OCI-LY3 (cell line): ENCODE data around the gene NEXMIF.

Source experiments
- H2AFZ ChIP-seq: fragments of 200-600, 300-600 bp; shearing (Covaris generic); 2 replicates; pipeline ENCODE4 v1.6.0; 2014; ENCODE audit warnings: antibody characterized with exemption, low read depth, low read length
- H3K27ac ChIP-seq: fragments of 200-600, 300-600 bp; sonication (generic); 2 replicates; pipeline ENCODE4 v1.5.1; 2014; ENCODE audit warnings: mild to moderate bottlenecking, low read length, moderate library complexity, mixed read lengths
- H3K27me3 ChIP-seq: fragments of 200-600, 300-600 bp; sonication (generic); 2 replicates; pipeline ENCODE4 v1.6.1; 2014; ENCODE audit warnings: low read depth, low read length, mixed read lengths
- H3K36me3 ChIP-seq: fragments of 200-600, 300-600 bp; sonication (generic); replicated peaks from 2 replicates; pipeline ENCODE3; 2014; ENCODE audit warnings: low read depth, low read length, mixed read lengths
- H3K4me1 ChIP-seq: fragments of 300-600, 200-600 bp; sonication (generic); 2 replicates; pipeline ENCODE4 v1.6.1; 2014; ENCODE audit warnings: low read length, mixed read lengths
- H3K4me2 ChIP-seq: fragments of 200-600, 300-600 bp; sonication (generic); 2 replicates; pipeline ENCODE4 v1.6.1; 2014; ENCODE audit warnings: low read length, mixed read lengths
- H3K4me3 ChIP-seq: fragments of 300-600, 200-600 bp; sonication (generic); 2 replicates; pipeline ENCODE4 v1.5.1; 2014; ENCODE audit warnings: antibody characterized with exemption, mild to moderate bottlenecking, low read length, moderate library complexity
- H3K79me2 ChIP-seq: fragments of 300-600, 200-600 bp; shearing (Covaris generic); 2 replicates; pipeline ENCODE4 v1.6.1; 2014; ENCODE audit warnings: mild to moderate bottlenecking, low read length, mixed read lengths
- H3K9ac ChIP-seq: fragments of 300-600, 200-600 bp; shearing (Covaris generic); 2 replicates; pipeline ENCODE4 v1.6.0; 2014; ENCODE audit warnings: mild to moderate bottlenecking, low read length, moderate library complexity
- H3K9me3 ChIP-seq: fragments of 200-600, 300-600 bp; shearing (Covaris generic); 2 replicates; pipeline ENCODE4 v1.6.1; 2014; ENCODE audit warnings: low read length, mixed read lengths; ENCODE audit not compliant: insufficient read depth
- H4K20me1 ChIP-seq: fragments of 200-600, 300-600 bp; sonication (generic); 2 replicates; pipeline ENCODE4 v1.6.1; 2016; ENCODE audit warnings: low read length, mixed read lengths; ENCODE audit not compliant: insufficient read depth
- EZH2phosphoT487 ChIP-seq: fragments of 200-600 bp; shearing (Covaris generic); IDR thresholded peaks from 2 replicates; pipeline ENCODE4 v1.6.1; 2018; ENCODE audit warnings: antibody characterized with exemption, mixed run types, low read depth
- TF ChIP-seq, protein P1 (sequence below): fragments of 200-600, 300-600 bp; sonication (generic); IDR thresholded peaks from 2 replicates; pipeline ENCODE4 v1.5.1; 2014; ENCODE audit warnings: antibody characterized with exemption, low read length, low read depth

NEXMIF gene

DNA sequence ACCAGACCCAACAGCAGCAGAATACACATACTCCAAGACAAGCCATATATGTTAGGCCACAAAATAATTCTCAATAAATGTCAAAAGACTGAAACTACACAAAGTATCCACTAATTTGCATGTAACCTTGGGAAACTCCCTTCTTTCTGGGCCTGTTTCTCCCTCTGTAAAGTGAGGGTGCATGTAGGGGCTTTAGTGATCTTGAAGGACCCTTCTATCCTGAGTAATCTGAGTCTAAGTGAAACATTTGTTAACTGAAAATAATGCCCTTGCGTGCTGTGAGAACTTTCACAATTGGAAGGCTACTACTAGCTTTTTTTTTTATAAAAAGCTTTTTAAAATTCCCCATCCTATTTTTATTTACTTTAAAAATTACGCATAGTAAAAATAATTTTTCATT is 125.2 kb downstream of the NEXMIF start:
- 0 out of 2 replicates have a peak, but pooled peaks cover 3% of the 10 kb centered on the region for H3K4me1 ChIP-seq

DNA sequence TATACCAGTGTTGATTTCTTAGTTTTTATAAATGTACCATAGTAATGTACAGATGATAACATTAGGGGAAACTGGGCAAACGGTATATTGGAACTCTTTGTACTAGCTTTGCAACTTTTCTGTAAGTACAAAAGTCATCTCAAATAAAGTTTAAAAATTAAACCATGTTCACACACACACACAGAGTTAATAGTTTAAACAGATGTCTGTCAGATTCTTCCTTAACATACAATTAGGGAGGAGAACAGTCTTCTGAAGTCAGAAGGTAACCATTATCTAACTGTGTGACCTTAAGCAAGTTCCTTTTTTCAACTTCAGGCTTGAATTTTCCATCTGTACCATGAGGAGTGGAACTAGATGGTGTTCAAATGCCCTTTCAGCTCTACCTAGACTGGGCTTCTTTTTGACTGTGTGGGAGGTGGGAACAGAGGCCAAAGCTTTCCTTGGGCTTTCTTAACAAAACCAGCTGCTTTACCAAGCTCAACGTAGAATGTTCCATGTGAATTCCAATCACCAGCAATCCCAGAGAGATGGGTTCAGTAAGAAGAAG is 127.8 kb downstream of the NEXMIF start:
- Histone ChIP-seq H3K79me2 (no peaks in the 10 kb centered on the region), H3K36me3 (no peaks in the 10 kb centered on the region), H2AFZ (no peak overlapping the region), H4K20me1 (no peaks in the 10 kb centered on the region), H3K4me3 (no peak overlapping the region), H3K27me3 (no peaks in the 10 kb centered on the region), H3K9me3 (no peaks in the 10 kb centered on the region), H3K9ac (no peak overlapping the region), H3K4me1 (0 out of 2 replicates have a peak, but pooled peaks cover 3% of the 10 kb centered on the region), H3K27ac (no peak overlapping the region), H3K4me2 (no peak overlapping the region)
- TF ChIP-seq, protein P1, sequence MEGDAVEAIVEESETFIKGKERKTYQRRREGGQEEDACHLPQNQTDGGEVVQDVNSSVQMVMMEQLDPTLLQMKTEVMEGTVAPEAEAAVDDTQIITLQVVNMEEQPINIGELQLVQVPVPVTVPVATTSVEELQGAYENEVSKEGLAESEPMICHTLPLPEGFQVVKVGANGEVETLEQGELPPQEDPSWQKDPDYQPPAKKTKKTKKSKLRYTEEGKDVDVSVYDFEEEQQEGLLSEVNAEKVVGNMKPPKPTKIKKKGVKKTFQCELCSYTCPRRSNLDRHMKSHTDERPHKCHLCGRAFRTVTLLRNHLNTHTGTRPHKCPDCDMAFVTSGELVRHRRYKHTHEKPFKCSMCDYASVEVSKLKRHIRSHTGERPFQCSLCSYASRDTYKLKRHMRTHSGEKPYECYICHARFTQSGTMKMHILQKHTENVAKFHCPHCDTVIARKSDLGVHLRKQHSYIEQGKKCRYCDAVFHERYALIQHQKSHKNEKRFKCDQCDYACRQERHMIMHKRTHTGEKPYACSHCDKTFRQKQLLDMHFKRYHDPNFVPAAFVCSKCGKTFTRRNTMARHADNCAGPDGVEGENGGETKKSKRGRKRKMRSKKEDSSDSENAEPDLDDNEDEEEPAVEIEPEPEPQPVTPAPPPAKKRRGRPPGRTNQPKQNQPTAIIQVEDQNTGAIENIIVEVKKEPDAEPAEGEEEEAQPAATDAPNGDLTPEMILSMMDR, result no peak
- no peak for TF ChIP-seq EZH2phosphoT487

More for the DNA sequence above, 125.2 kb downstream of the NEXMIF start:
- Histone ChIP-seq H3K4me3 (no peak overlapping the region), H4K20me1 (no peaks in the 10 kb centered on the region), H3K4me2 (no peak overlapping the region), H3K79me2 (no peaks in the 10 kb centered on the region), H3K36me3 (no peaks in the 10 kb centered on the region), H3K9me3 (no peaks in the 10 kb centered on the region), H2AFZ (no peak overlapping the region), H3K9ac (no peak overlapping the region), H3K27ac (no peak overlapping the region), H3K27me3 (no peaks in the 10 kb centered on the region)
- TF ChIP-seq, protein P1, result no peak
- no peak for TF ChIP-seq EZH2phosphoT487

DNA sequence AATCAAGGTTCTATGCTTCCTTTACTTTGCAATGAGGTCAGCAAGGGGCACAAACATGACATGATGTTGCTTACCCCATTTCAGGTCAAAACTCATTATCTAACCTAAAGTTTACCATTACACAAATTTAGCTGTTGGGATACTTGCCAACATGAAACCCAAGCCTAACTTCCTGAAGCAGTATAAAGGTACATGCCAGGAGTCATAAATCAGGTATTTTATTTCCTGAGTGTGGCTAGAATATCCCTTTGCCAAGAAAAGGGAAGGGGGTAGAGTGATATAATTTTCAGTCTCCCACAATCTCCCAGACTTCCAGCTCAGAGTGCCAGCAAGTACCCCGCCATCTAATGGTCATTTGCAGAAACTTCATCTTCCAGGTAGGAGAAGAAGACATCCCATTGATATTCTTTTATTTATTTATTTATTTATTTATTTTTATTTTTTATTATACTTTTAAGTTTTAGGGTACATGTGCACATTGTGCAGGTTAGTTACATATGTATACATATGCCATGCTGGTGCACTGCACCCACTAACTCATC is 136.6 kb downstream of the NEXMIF start:
- H3K4me1 ChIP-seq, result no peaks in the 10 kb centered on the region
- no peak for TF ChIP-seq EZH2phosphoT487
- TF ChIP-seq, protein P1, result no peak
- no peak overlapping the region for H3K4me3 ChIP-seq
- H3K27ac ChIP-seq, result no peak overlapping the region
- no peak overlapping the region for H3K4me2 ChIP-seq
- no peaks in the 10 kb centered on the region for H3K27me3 ChIP-seq
- no peak overlapping the region for H3K9ac ChIP-seq
- no peaks in the 10 kb centered on the region for H4K20me1 ChIP-seq
- no peaks in the 10 kb centered on the region for H3K79me2 ChIP-seq
- H3K36me3 ChIP-seq, result no peaks in the 10 kb centered on the region
- no peaks in the 10 kb centered on the region for H3K9me3 ChIP-seq
- no peak overlapping the region for H2AFZ ChIP-seq

DNA sequence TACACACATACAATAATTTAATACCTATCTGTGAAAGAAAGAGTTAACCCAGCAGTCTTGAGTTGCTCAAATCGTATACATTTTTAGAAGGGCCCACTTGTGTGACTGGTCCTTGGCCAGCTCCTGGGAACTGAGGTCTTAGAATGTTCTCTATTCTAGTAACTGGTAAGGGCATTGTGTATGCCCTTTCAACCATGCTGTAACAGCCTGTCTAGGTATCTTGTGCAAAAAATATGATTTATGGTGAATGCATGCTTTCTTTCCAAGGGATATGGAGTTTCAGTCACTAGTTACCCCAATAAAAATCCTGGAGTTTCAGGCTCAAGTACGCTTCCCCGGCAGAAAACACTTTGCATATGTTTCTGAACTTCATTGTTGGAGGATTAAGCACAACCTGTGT is 140.6 kb downstream of the NEXMIF start:
- no peak overlapping the region for H3K9ac ChIP-seq
- TF ChIP-seq, protein P1, result no peak
- TF ChIP-seq EZH2phosphoT487, result no peak
- H3K79me2 ChIP-seq, result no peaks in the 10 kb centered on the region
- H2AFZ ChIP-seq, result no peak overlapping the region
- no peaks in the 10 kb centered on the region for H3K27me3 ChIP-seq
- H3K27ac ChIP-seq, result no peak overlapping the region
- H3K4me3 ChIP-seq, result no peak overlapping the region
- no peak overlapping the region for H3K4me2 ChIP-seq
- H3K36me3 ChIP-seq, result no peaks in the 10 kb centered on the region
- H3K9me3 ChIP-seq, result no peaks in the 10 kb centered on the region
- H4K20me1 ChIP-seq, result no peaks in the 10 kb centered on the region
- H3K4me1 ChIP-seq, result no peaks in the 10 kb centered on the region
